GM23338 (cell line): ENCODE results near the gene BCAS3.

Experiments used
- EZH2 ChIP-seq: fragments of 200-600 bp; sonication (generic); IDR thresholded peaks from one replicate; pipeline ENCODE4 v1.8.0; 2017; ENCODE audit warnings: antibody characterized with exemption, mild to moderate bottlenecking, low read depth; ENCODE audit not compliant: unreplicated experiment
- EZH2phosphoT487 ChIP-seq: fragments of 200-600 bp; sonication (generic); IDR thresholded peaks from one replicate; pipeline ENCODE4 v1.8.1; 2018; ENCODE audit warnings: antibody characterized with exemption; ENCODE audit not compliant: unreplicated experiment
- JUNB ChIP-seq: IDR thresholded peaks from one replicate; pipeline ENCODE4 v1.6.1; 2016; ENCODE audit warnings: antibody characterized with exemption; ENCODE audit not compliant: unreplicated experiment
- POLR2AphosphoS5 ChIP-seq: IDR thresholded peaks from 2 replicates; pipeline ENCODE4 v1.6.1; 2016; ENCODE audit warnings: antibody characterized with exemption, low read depth
- STAT1 ChIP-seq: IDR thresholded peaks from one replicate; pipeline ENCODE4 v1.6.1; 2016; ENCODE audit warnings: antibody characterized with exemption; ENCODE audit not compliant: unreplicated experiment
- TF ChIP-seq, protein P1 (sequence below), 2 experiments: fragments of 200-600 bp in 1 of 2; sonication (generic) in 1 of 2; conservative IDR thresholded peaks; 2 replicates each; pipeline versions ENCODE4 v1.5.1 to v1.6.1; 2016 to 2017; ENCODE audit warnings: antibody characterized with exemption in 2 of 2, low read depth in 2 of 2, mild to moderate bottlenecking in 2 of 2, moderate library complexity in 1 of 2
- TF ChIP-seq, protein P2 (sequence below): IDR thresholded peaks from 2 replicates; pipeline ENCODE4 v1.6.1; 2016; ENCODE audit warnings: antibody characterized with exemption
- TF ChIP-seq, protein P3 (sequence below): IDR thresholded peaks from one replicate; pipeline ENCODE4 v1.6.1; 2018; ENCODE audit warnings: antibody characterized with exemption; ENCODE audit not compliant: unreplicated experiment

DNA sequence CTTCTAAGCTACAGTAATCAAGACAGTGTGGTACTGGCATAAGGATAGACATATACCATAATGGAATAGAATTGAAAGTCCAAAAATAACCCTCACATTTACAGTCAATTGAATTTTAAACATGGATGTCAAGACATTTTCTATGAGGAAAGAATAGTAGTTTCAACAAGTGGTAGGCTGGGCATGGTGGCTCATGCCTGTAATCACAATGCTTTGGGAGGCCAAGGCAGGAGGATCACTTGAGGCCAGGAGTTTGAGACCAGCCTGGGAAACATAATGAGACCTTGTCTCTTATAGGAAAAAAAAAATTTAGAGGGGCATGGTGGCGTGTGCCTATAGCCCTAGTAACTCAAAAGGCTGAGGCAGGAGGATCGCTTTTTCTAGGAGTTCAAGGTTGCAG is 599.2 kb downstream of the BCAS3 start:
- TF ChIP-seq, protein P1, sequence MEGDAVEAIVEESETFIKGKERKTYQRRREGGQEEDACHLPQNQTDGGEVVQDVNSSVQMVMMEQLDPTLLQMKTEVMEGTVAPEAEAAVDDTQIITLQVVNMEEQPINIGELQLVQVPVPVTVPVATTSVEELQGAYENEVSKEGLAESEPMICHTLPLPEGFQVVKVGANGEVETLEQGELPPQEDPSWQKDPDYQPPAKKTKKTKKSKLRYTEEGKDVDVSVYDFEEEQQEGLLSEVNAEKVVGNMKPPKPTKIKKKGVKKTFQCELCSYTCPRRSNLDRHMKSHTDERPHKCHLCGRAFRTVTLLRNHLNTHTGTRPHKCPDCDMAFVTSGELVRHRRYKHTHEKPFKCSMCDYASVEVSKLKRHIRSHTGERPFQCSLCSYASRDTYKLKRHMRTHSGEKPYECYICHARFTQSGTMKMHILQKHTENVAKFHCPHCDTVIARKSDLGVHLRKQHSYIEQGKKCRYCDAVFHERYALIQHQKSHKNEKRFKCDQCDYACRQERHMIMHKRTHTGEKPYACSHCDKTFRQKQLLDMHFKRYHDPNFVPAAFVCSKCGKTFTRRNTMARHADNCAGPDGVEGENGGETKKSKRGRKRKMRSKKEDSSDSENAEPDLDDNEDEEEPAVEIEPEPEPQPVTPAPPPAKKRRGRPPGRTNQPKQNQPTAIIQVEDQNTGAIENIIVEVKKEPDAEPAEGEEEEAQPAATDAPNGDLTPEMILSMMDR (conservative IDR thresholded peaks at IDR 0.05; ENCODE audit: low read depth in 2 of 2) = no peak
- TF ChIP-seq POLR2AphosphoS5 (no peak), EZH2 (no peak), JUNB (no peak), STAT1 (no peak), EZH2phosphoT487 (no peak)
- TF ChIP-seq, protein P2, sequence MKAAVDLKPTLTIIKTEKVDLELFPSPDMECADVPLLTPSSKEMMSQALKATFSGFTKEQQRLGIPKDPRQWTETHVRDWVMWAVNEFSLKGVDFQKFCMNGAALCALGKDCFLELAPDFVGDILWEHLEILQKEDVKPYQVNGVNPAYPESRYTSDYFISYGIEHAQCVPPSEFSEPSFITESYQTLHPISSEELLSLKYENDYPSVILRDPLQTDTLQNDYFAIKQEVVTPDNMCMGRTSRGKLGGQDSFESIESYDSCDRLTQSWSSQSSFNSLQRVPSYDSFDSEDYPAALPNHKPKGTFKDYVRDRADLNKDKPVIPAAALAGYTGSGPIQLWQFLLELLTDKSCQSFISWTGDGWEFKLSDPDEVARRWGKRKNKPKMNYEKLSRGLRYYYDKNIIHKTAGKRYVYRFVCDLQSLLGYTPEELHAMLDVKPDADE = no peak
- TF ChIP-seq, protein P3, sequence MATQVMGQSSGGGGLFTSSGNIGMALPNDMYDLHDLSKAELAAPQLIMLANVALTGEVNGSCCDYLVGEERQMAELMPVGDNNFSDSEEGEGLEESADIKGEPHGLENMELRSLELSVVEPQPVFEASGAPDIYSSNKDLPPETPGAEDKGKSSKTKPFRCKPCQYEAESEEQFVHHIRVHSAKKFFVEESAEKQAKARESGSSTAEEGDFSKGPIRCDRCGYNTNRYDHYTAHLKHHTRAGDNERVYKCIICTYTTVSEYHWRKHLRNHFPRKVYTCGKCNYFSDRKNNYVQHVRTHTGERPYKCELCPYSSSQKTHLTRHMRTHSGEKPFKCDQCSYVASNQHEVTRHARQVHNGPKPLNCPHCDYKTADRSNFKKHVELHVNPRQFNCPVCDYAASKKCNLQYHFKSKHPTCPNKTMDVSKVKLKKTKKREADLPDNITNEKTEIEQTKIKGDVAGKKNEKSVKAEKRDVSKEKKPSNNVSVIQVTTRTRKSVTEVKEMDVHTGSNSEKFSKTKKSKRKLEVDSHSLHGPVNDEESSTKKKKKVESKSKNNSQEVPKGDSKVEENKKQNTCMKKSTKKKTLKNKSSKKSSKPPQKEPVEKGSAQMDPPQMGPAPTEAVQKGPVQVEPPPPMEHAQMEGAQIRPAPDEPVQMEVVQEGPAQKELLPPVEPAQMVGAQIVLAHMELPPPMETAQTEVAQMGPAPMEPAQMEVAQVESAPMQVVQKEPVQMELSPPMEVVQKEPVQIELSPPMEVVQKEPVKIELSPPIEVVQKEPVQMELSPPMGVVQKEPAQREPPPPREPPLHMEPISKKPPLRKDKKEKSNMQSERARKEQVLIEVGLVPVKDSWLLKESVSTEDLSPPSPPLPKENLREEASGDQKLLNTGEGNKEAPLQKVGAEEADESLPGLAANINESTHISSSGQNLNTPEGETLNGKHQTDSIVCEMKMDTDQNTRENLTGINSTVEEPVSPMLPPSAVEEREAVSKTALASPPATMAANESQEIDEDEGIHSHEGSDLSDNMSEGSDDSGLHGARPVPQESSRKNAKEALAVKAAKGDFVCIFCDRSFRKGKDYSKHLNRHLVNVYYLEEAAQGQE = no peak
